A549 (cell line): ENCODE results near the gene BEST4.
A peak's percentile ranks its signal among the peaks of the same experiment; 100 is the strongest.

Experiments
- EP300 ChIP-seq, 2 experiments: fragments of >200 bp; sonication (Bioruptor Twin); formaldehyde crosslinking; IDR thresholded peaks; 2 replicates in 1 of 2; 3 replicates in 1 of 2; pipeline ENCODE4 v1.6.1; 2016 to 2017
- KDM1A ChIP-seq: fragments of 200-600 bp; sonication (generic); IDR thresholded peaks from 2 replicates; pipeline ENCODE4 v1.6.1; 2016; ENCODE audit warnings: low read depth, mild to moderate bottlenecking
- POLR2A ChIP-seq: IDR thresholded peaks from 2 replicates; pipeline ENCODE4 v1.6.1; 2012; ENCODE audit warnings: mild to moderate bottlenecking, low read length
- RNF2 ChIP-seq: fragments of 200-600 bp; sonication (generic); IDR thresholded peaks from 2 replicates; pipeline ENCODE4 v1.6.1; 2016; ENCODE audit warnings: low read depth, mild to moderate bottlenecking, antibody characterized with exemption, moderate library complexity, borderline replicate concordance
- SMC3 ChIP-seq: fragments of >200 bp; sonication (Bioruptor Twin); formaldehyde crosslinking; IDR thresholded peaks from 3 replicates; pipeline ENCODE4 v1.6.1; 2018; ENCODE audit warnings: inconsistent platforms
- ZSCAN20 ChIP-seq: fragments of 250-450 bp; sonication (Bioruptor Pico); IDR thresholded peaks from 2 replicates; pipeline ENCODE4 v1.8.0; 2022; ENCODE audit warnings: mild to moderate bottlenecking, moderate library complexity
- TF ChIP-seq, protein P1 (sequence below): fragments of >200 bp; sonication (Bioruptor Twin); formaldehyde crosslinking; IDR thresholded peaks from 3 replicates; pipeline ENCODE4 v1.5.1; 2016
- TF ChIP-seq, protein P2 (sequence below): IDR thresholded peaks from 2 replicates; pipeline ENCODE4 v1.6.1; 2012
- TF ChIP-seq, protein P3 (sequence below): fragments of 200-600 bp; sonication (generic); IDR thresholded peaks from 2 replicates; pipeline ENCODE4 v1.6.1; 2016; ENCODE audit warnings: antibody characterized with exemption, mild to moderate bottlenecking, moderate library complexity
- TF ChIP-seq, protein P4 (sequence below): fragments of >200 bp; sonication (Bioruptor Twin); formaldehyde crosslinking; IDR thresholded peaks from 2 replicates; pipeline ENCODE4 v1.6.1; 2016

DNA sequence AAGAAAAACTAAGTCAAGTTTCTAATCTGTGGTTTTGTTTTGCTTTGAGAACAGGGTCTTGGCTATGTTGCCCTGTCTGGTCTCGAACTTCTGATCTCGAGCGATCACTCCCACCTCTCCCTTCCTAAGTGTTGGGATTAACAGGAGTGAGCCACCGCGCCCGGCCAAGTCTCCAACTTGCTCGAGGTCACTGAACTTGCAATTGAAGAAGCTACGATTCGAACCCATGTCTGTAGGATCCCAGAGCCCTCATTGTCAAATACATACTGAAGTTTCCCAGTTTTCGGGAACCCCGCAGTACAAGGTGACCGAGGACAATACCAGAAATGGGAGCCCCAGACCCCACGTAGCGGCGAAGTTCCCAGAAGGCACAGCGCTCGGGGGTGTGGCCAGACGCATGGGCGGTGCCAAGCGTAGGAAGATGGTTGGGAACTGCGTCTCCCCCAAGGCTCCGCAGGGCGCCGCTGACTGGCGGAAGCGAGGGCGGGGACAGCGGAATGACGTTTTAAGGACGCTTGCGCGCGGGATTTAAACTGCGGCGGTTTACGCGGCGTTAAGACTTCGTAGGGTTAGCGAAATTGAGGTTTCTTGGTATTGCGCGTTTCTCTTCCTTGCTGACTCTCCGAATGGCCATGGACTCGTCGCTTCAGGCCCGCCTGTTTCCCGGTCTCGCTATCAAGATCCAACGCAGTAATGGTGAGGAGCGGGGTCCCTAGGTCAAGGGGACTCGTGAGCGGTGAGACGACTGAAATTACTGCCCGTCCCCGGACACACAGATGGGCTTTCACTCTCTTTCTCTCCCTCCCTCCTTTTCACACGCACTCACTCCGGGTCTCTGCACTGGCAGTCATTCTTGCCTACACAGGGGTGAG lies 48.4 kb downstream of the BEST4 start, which contains the start of gene KIF2C:
- TF ChIP-seq, protein P1, sequence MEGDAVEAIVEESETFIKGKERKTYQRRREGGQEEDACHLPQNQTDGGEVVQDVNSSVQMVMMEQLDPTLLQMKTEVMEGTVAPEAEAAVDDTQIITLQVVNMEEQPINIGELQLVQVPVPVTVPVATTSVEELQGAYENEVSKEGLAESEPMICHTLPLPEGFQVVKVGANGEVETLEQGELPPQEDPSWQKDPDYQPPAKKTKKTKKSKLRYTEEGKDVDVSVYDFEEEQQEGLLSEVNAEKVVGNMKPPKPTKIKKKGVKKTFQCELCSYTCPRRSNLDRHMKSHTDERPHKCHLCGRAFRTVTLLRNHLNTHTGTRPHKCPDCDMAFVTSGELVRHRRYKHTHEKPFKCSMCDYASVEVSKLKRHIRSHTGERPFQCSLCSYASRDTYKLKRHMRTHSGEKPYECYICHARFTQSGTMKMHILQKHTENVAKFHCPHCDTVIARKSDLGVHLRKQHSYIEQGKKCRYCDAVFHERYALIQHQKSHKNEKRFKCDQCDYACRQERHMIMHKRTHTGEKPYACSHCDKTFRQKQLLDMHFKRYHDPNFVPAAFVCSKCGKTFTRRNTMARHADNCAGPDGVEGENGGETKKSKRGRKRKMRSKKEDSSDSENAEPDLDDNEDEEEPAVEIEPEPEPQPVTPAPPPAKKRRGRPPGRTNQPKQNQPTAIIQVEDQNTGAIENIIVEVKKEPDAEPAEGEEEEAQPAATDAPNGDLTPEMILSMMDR, result no peak
- TF ChIP-seq KDM1A (no peak), RNF2 (no peak), SMC3 (no peak), ZSCAN20 (CRISPR knock-in tag) (no peak), EP300 (IDR thresholded peaks at IDR 0.05) (no peak), POLR2A (peak; percentile 71)
- TF ChIP-seq, protein P2, sequence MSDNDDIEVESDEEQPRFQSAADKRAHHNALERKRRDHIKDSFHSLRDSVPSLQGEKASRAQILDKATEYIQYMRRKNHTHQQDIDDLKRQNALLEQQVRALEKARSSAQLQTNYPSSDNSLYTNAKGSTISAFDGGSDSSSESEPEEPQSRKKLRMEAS, result peak; percentile 51; the same call in 1 of the 2 replicates
- TF ChIP-seq, protein P3, sequence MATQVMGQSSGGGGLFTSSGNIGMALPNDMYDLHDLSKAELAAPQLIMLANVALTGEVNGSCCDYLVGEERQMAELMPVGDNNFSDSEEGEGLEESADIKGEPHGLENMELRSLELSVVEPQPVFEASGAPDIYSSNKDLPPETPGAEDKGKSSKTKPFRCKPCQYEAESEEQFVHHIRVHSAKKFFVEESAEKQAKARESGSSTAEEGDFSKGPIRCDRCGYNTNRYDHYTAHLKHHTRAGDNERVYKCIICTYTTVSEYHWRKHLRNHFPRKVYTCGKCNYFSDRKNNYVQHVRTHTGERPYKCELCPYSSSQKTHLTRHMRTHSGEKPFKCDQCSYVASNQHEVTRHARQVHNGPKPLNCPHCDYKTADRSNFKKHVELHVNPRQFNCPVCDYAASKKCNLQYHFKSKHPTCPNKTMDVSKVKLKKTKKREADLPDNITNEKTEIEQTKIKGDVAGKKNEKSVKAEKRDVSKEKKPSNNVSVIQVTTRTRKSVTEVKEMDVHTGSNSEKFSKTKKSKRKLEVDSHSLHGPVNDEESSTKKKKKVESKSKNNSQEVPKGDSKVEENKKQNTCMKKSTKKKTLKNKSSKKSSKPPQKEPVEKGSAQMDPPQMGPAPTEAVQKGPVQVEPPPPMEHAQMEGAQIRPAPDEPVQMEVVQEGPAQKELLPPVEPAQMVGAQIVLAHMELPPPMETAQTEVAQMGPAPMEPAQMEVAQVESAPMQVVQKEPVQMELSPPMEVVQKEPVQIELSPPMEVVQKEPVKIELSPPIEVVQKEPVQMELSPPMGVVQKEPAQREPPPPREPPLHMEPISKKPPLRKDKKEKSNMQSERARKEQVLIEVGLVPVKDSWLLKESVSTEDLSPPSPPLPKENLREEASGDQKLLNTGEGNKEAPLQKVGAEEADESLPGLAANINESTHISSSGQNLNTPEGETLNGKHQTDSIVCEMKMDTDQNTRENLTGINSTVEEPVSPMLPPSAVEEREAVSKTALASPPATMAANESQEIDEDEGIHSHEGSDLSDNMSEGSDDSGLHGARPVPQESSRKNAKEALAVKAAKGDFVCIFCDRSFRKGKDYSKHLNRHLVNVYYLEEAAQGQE, result no peak
- TF ChIP-seq, protein P4, sequence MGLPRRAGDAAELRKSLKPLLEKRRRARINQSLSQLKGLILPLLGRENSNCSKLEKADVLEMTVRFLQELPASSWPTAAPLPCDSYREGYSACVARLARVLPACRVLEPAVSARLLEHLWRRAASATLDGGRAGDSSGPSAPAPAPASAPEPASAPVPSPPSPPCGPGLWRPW, result no peak
